HCT116 (cell line): Measurements from ENCODE around the gene RNU7-1. TPM values are rescaled to one million over a fixed set of nuclear protein-coding genes. Genes with fewer than 3 reads are reported as not detected.
A peak's percentile ranks its signal among the peaks of the same experiment; 100 is the strongest.

ENCODE experiments used
- ATAC-seq: fragments of 200-7000 bp; cut with Tn5 transposase; 2 replicates; pipeline ENCODE4 v1.9.1; 2020; ENCODE audit warnings: mild to moderate bottlenecking, moderate library complexity
- BruUV-seq: library from RNA; stranded (reverse); fragments of 400-500 nt; replicated peaks from 2 replicates; lab custom pipeline; 2021; lab: Mats Ljungman, UMichigan
- CTCF ChIA-PET: fragments of 300-600 bp; sonication (Branson Sonifier 250); formaldehyde crosslinking; loops from one replicate; lab custom pipeline; 2021; ENCODE audit warnings: antibody characterized with exemption; lab: Charles Lee
- POLR2A ChIA-PET: fragments of 300-600, 350-600 bp; sonication (Branson Sonifier 250); formaldehyde crosslinking; loops from one replicate; lab custom pipeline; 2021; ENCODE audit warnings: antibody characterized with exemption; lab: Charles Lee
- RAD21 ChIA-PET, 2 experiments: fragments of 300-600 bp; sonication (Branson Sonifier 250); formaldehyde crosslinking; loops; one replicate each; lab custom pipeline; 2023; ENCODE audit warnings: low total read pairs in 2 of 2; ENCODE audit not compliant: uncharacterized antibody in 2 of 2, unreplicated experiment in 2 of 2, low non-redundant PET in 1 of 2; lab: Charles Lee
- DNase-seq: peaks from one replicate; pipeline ENCODE4 v3.0.0-alpha.2; 2010; ENCODE audit warnings: low read depth, low spot score
- H2AFZ ChIP-seq: fragments of 200-600 bp; shearing (Covaris generic), sonication (generic); 2 replicates; pipeline ENCODE4 v1.6.1; 2017; ENCODE audit warnings: low read depth, mixed run types, mixed read lengths, antibody characterized with exemption, low read length; ENCODE audit not compliant: poor library complexity, severe bottlenecking
- H3K27ac ChIP-seq: 2 replicates; pipeline ENCODE4 v1.5.1; 2012; ENCODE audit warnings: low read depth, low read length
- H3K27me3 ChIP-seq: fragments of 200-600 bp; sonication (generic); 2 replicates; pipeline ENCODE4 v1.6.1; 2016; ENCODE audit warnings: mixed run types, low read length, mixed read lengths; ENCODE audit not compliant: insufficient read depth
- H3K36me3 ChIP-seq, 2 experiments: fragments of 200-500 bp in 1 of 2; fragments of 200-600 bp in 1 of 2; sonication (Bioruptor generic) in 1 of 2; sonication (generic) in 1 of 2; 2 replicates each; pipeline versions ENCODE4 v1.5.1 to v1.6.1; 2014 to 2016; ENCODE audit warnings: low read length in 2 of 2, inconsistent platforms in 1 of 2, mixed read lengths in 1 of 2, mixed run types in 1 of 2; ENCODE audit not compliant: insufficient read depth in 2 of 2, control insufficient read depth in 1 of 2
- H3K4me1 ChIP-seq, 2 experiments: fragments of 200-600 bp in 1 of 2; sonication (generic) in 1 of 2; 2 replicates each; pipeline versions ENCODE4 v1.5.1 to v1.6.1; 2012 to 2017; ENCODE audit warnings: low read length in 2 of 2, inconsistent platforms in 1 of 2, mild to moderate bottlenecking in 1 of 2, mixed read lengths in 1 of 2, mixed run types in 1 of 2, moderate library complexity in 1 of 2; ENCODE audit not compliant: insufficient read depth in 2 of 2, control insufficient read depth in 1 of 2
- H3K4me2 ChIP-seq: fragments of 200-600 bp; sonication (generic); 2 replicates; pipeline ENCODE4 v1.6.1; 2017; ENCODE audit warnings: mixed run types, low read length, mixed read lengths
- H3K4me3 ChIP-seq, 2 experiments: fragments of 200-600 bp in 1 of 2; sonication (generic) in 1 of 2; replicated peaks in 1 of 2; 2 replicates each; pipeline ENCODE4 v1.5.1; 2011 to 2016; ENCODE audit warnings: low read length in 2 of 2, control low read depth in 1 of 2, low read depth in 1 of 2, mild to moderate bottlenecking in 1 of 2, mixed read lengths in 1 of 2, mixed run types in 1 of 2
- H3K79me2 ChIP-seq: fragments of 200-600 bp; sonication (generic); 2 replicates; pipeline ENCODE4 v1.6.1; 2017; ENCODE audit warnings: mild to moderate bottlenecking, mixed run types, low read length, moderate library complexity, mixed read lengths; ENCODE audit not compliant: insufficient read depth
- H3K9ac ChIP-seq: fragments of 200-600 bp; sonication (generic); 2 replicates; pipeline ENCODE4 v1.6.1; 2016; ENCODE audit warnings: low read length, mixed read lengths
- H3K9me2 ChIP-seq: fragments of 200-600 bp; sonication (generic), shearing (Covaris generic); 2 replicates; pipeline ENCODE4 v1.6.1; 2017; ENCODE audit warnings: mixed run types, mild to moderate bottlenecking, moderate library complexity; ENCODE audit not compliant: insufficient read depth
- H3K9me3 ChIP-seq, 2 experiments: fragments of 200-500 bp in 1 of 2; fragments of 200-600 bp in 1 of 2; sonication (Bioruptor generic) in 1 of 2; sonication (generic) in 1 of 2; 2 replicates each; pipeline ENCODE4 v1.6.1; 2014 to 2017; ENCODE audit warnings: low read length in 2 of 2, mixed read lengths in 2 of 2, inconsistent platforms in 1 of 2, low read depth in 1 of 2, mild to moderate bottlenecking in 1 of 2, mixed run types in 1 of 2, moderate library complexity in 1 of 2; ENCODE audit not compliant: control insufficient read depth in 1 of 2, insufficient read depth in 1 of 2
- H4K20me1 ChIP-seq: fragments of 200-600 bp; sonication (generic), shearing (Covaris generic); 2 replicates; pipeline ENCODE4 v1.6.1; 2017; ENCODE audit warnings: mixed run types, mild to moderate bottlenecking, moderate library complexity; ENCODE audit not compliant: insufficient read depth
- EZH2phosphoT487 ChIP-seq: fragments of 200-600 bp; IDR thresholded peaks from 2 replicates; pipeline ENCODE4 v1.6.1; 2018; ENCODE audit warnings: antibody characterized with exemption, borderline replicate concordance
- POLR2A ChIP-seq: IDR thresholded peaks from 2 replicates; pipeline ENCODE4 v1.7.0; 2011; ENCODE audit warnings: borderline replicate concordance; ENCODE audit not compliant: insufficient read depth, insufficient read length; ENCODE audit errors: extremely low read depth
- TCF7L2 ChIP-seq: IDR thresholded peaks from 2 replicates; pipeline ENCODE4 v1.7.0; 2011; ENCODE audit warnings: borderline replicate concordance, inconsistent platforms; ENCODE audit not compliant: insufficient read depth, insufficient read length; ENCODE audit errors: extremely low read depth
- intact Hi-C: fragments of 100-400 bp; cut with micrococcal nuclease; formaldehyde crosslinking; loops from 2 replicates; pipeline ENCODE4 v1.10.0; 2022
- total RNA-seq: library from RNA; stranded (reverse); gene quantifications from one replicate; pipeline ENCODE4 v1.2.1, GENCODE V29; 2021; ENCODE audit not compliant: unreplicated experiment
- TF ChIP-seq, protein P1 (sequence below), 3 experiments: fragments of 200-600 bp in 1 of 3; sonication (generic) in 1 of 3; IDR thresholded peaks in 2 of 3; conservative IDR thresholded peaks in 1 of 3; 2 replicates each; pipeline ENCODE4 v1.5.1; 2012 to 2017; ENCODE audit warnings: low read depth in 2 of 3, low read length in 2 of 3, antibody characterized with exemption in 1 of 3, borderline replicate concordance in 1 of 3, control low read depth in 1 of 3, mild to moderate bottlenecking in 1 of 3, mixed read lengths in 1 of 3, mixed run types in 1 of 3, moderate library complexity in 1 of 3; ENCODE audit not compliant: insufficient read depth in 1 of 3

The RNU7-1 gene
- total RNA-seq, 1 experiment from 2014 or later: not detected

GRCh38 chr12:6948873-6949594 lies 5.4 kb downstream of the RNU7-1 start:
- Histone ChIP-seq H3K9me3 (no peaks in the 10 kb centered on the region), H4K20me1 (no peaks in the 10 kb centered on the region), H3K4me1 (peaks cover 24 to 51% of the 10 kb centered on the region in 2 experiments), H3K36me3 (no peaks in the 10 kb centered on the region), H3K4me2 (no peak overlapping the region), H3K79me2 (peaks cover 16% of the 10 kb centered on the region), H3K9ac (no peak overlapping the region; the same call in 1 of the 2 replicates)
- POLR2A ChIA-PET: interaction anchor here (7.7 kb wide), 1 partner anchor 13 kb away, joined by 269 read pairs; no protein-coding TSS in a partner anchor
- RAD21 ChIA-PET: no interaction called here
- TF ChIP-seq, protein P1, sequence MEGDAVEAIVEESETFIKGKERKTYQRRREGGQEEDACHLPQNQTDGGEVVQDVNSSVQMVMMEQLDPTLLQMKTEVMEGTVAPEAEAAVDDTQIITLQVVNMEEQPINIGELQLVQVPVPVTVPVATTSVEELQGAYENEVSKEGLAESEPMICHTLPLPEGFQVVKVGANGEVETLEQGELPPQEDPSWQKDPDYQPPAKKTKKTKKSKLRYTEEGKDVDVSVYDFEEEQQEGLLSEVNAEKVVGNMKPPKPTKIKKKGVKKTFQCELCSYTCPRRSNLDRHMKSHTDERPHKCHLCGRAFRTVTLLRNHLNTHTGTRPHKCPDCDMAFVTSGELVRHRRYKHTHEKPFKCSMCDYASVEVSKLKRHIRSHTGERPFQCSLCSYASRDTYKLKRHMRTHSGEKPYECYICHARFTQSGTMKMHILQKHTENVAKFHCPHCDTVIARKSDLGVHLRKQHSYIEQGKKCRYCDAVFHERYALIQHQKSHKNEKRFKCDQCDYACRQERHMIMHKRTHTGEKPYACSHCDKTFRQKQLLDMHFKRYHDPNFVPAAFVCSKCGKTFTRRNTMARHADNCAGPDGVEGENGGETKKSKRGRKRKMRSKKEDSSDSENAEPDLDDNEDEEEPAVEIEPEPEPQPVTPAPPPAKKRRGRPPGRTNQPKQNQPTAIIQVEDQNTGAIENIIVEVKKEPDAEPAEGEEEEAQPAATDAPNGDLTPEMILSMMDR (IDR thresholded peaks at IDR 0.05 in 2 of 3, conservative IDR thresholded peaks at IDR 0.05 in 1 of 3; ENCODE audit: borderline replicate concordance in 1 of 3, insufficient read depth in 1 of 3, low read depth in 2 of 3, low read length in 2 of 3): peak in 2 of 3 experiments; percentile 31 to 36; a peak in 4 of 6 replicates
- TF ChIP-seq TCF7L2: no peak
- TF ChIP-seq, all 23 proteins: peak for 1
- Histone ChIP-seq H3K4me3 (no peak overlapping the region), H3K9me2 (no peaks in the 10 kb centered on the region), H3K27me3 (no peaks in the 10 kb centered on the region), H2AFZ (no peak overlapping the region), H3K27ac (no peak overlapping the region)
- BruUV-seq: no TSS peak
- CTCF ChIA-PET: interaction anchor here (1.0 kb wide), 1 partner anchor 16 kb away, joined by 3 read pairs; no protein-coding TSS in a partner anchor
- DNase-seq (no peak), ATAC-seq (no peak)
- intact Hi-C loops: loop anchor here (5.0 to 10.0 kb wide), 2 partner anchors 96 to 688 kb away; no protein-coding TSS in a partner anchor

DNA sequence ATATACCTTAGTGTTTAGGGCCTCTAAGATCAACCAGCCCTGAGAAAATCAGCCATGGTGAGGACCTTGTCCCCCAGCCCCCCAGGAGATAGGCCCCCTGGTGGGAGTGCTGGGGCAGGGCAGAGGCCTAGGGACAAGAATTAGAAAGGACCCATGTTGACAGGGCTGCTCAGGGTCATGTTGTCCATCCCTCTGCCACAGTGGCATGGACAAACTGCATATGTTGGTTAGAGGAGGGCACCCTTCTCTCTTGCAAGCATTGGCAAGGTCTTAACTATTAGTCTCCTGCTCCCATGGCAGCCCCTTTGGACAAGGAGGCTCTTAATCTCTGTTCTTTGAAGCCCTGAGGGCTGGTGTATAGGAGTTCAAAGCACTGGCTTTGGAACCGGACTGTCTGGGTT lies 6.8 kb downstream of the RNU7-1 start:
- ChIA-PET POLR2A (interaction anchor here (7.7 kb wide), 1 partner anchor 12 kb away, joined by 269 read pairs; no protein-coding TSS in a partner anchor), RAD21 (no interaction called here), CTCF (interaction anchor here (0.7 kb wide), 1 partner anchor 11 kb away, joined by 4 read pairs; no protein-coding TSS in a partner anchor)
- ATAC-seq (no peak), DNase-seq (no peak)
- H3K4me1 ChIP-seq: peaks cover 17 to 38% of the 10 kb centered on the region in 2 experiments
- intact Hi-C loops: no loop called here
- no TSS peak for BruUV-seq
- H3K4me2 ChIP-seq: no peak overlapping the region
- H3K9me2 ChIP-seq: no peaks in the 10 kb centered on the region
- no peak for TF ChIP-seq POLR2A
- TF ChIP-seq, protein P1 (IDR thresholded peaks at IDR 0.05 in 2 of 3, conservative IDR thresholded peaks at IDR 0.05 in 1 of 3; ENCODE audit: borderline replicate concordance in 1 of 3, insufficient read depth in 1 of 3, low read depth in 2 of 3, low read length in 2 of 3): peak in 2 of 3 experiments; percentile 40 to 49; a peak in 4 of 6 replicates
- TF ChIP-seq EZH2phosphoT487: no peak
- no peak overlapping the region for H3K27ac ChIP-seq
- no peaks in the 10 kb centered on the region for H3K27me3 ChIP-seq
- no peaks in the 10 kb centered on the region for H3K36me3 ChIP-seq
- H3K9me3 ChIP-seq: no peaks in the 10 kb centered on the region
- H2AFZ ChIP-seq: no peak overlapping the region
- no peak overlapping the region for H3K9ac ChIP-seq
- no peak overlapping the region for H3K4me3 ChIP-seq
- no peaks in the 10 kb centered on the region for H4K20me1 ChIP-seq
- peaks cover 9% of the 10 kb centered on the region; the same call in 1 of the 2 replicates for H3K79me2 ChIP-seq
